ENCODE data around the gene SUFU. TPM values are rescaled to one million over a fixed set of nuclear protein-coding genes. Genes with fewer than 3 reads are reported as not detected.

The SUFU gene
- total RNA-seq, 4 donors from 2014 or later, result 5.5 to 13.3 (median 8.2) TPM

- no peak for TF ChIP-seq CTCF (IDR thresholded peaks at IDR 0.05; ENCODE audit: low read depth)
Observed at GRCh38 chr10:102647443-102648268, 143.9 kb downstream of the SUFU start.

GRCh38 chr10:102648269-102648888, 144.6 kb downstream of the SUFU start:
- no peak for TF ChIP-seq CTCF (IDR thresholded peaks at IDR 0.05; ENCODE audit: low read depth)

- no peak for TF ChIP-seq CTCF (IDR thresholded peaks at IDR 0.05; ENCODE audit: low read depth)
Observed at GRCh38 chr10:102648889-102649796, 145.4 kb downstream of the SUFU start.

- no peak for TF ChIP-seq CTCF (IDR thresholded peaks at IDR 0.05; ENCODE audit: low read depth)
Observed at GRCh38 chr10:102649797-102650654, 146.3 kb downstream of the SUFU start.

GRCh38 chr10:102650655-102651454, 147.1 kb downstream of the SUFU start:
- no peak for TF ChIP-seq CTCF (IDR thresholded peaks at IDR 0.05; ENCODE audit: low read depth)

GRCh38 chr10:102651455-102652169, 147.8 kb downstream of the SUFU start:
- no peak for TF ChIP-seq CTCF (IDR thresholded peaks at IDR 0.05; ENCODE audit: low read depth)

All from subcutaneous adipose tissue (tissue), 4 donors.